K562 (cell line): ENCODE results near the gene USP8. TPM values are rescaled to one million over a fixed set of nuclear protein-coding genes. Genes with fewer than 3 reads are reported as not detected.

Source experiments
- CBFA2T2 ChIP-seq: fragments of 450-650 bp; conservative IDR thresholded peaks from 2 replicates; pipeline ENCODE4 v1.6.1; 2017; ENCODE audit warnings: mild to moderate bottlenecking
- CREB1 ChIP-seq, 2 experiments: sonication (generic) in 1 of 2; formaldehyde crosslinking in 1 of 2; IDR thresholded peaks; 2 replicates each; pipeline versions ENCODE4 v1.6.1 to v1.8.0; 2012 to 2022; ENCODE audit warnings: inconsistent platforms in 1 of 2, mild to moderate bottlenecking in 1 of 2, missing genetic modification reagents in 1 of 2, moderate library complexity in 1 of 2
- ELF1 ChIP-seq: fragments of 200-800 bp; sonication (Bioruptor generic); IDR thresholded peaks from 2 replicates; pipeline ENCODE4 v1.6.1; 2016; ENCODE audit warnings: missing genetic modification characterization, missing compliant biosample characterization
- ELK3 ChIP-seq: fragments of 450-650 bp; formaldehyde crosslinking; IDR thresholded peaks from 2 replicates; pipeline ENCODE4 v1.4.0; 2020; ENCODE audit warnings: mild to moderate bottlenecking
- HINFP ChIP-seq: fragments of 450-650 bp; conservative IDR thresholded peaks from 2 replicates; pipeline ENCODE4 v1.6.1; 2016; ENCODE audit warnings: missing genetic modification characterization, low read depth, mild to moderate bottlenecking, control low read depth, missing compliant biosample characterization
- MIER1 ChIP-seq: fragments of 450-650 bp; IDR thresholded peaks from 2 replicates; pipeline ENCODE4 v1.6.1; 2016; ENCODE audit warnings: antibody characterized with exemption, mild to moderate bottlenecking, low read depth
- NFE2 ChIP-seq: IDR thresholded peaks from 2 replicates; pipeline ENCODE4 v1.6.1; 2014; ENCODE audit warnings: antibody characterized with exemption, low read depth
- NFE2L1 ChIP-seq: fragments of 450-650 bp; IDR thresholded peaks from 2 replicates; pipeline ENCODE4 v1.6.1; 2016; ENCODE audit warnings: missing genetic modification characterization, low read depth, mild to moderate bottlenecking, missing compliant biosample characterization, moderate library complexity, borderline replicate concordance
- NKRF ChIP-seq: fragments of 450-650 bp; IDR thresholded peaks from 2 replicates; pipeline ENCODE4 v1.6.1; 2016; ENCODE audit warnings: borderline replicate concordance
- NRF1 ChIP-seq, 2 experiments: fragments of 450-650 bp; IDR thresholded peaks in 1 of 2; conservative IDR thresholded peaks in 1 of 2; 2 replicates each; pipeline ENCODE4 v1.6.1; 2014; ENCODE audit warnings: mild to moderate bottlenecking in 2 of 2
- POLR2G ChIP-seq: fragments of 200-400 bp; formaldehyde crosslinking; IDR thresholded peaks from 2 replicates; pipeline ENCODE4 v1.6.1; 2017; ENCODE audit warnings: low read depth, mild to moderate bottlenecking, antibody characterized with exemption, low read length, moderate library complexity
- POLR3G ChIP-seq: IDR thresholded peaks from 2 replicates; pipeline ENCODE4 v1.6.1; 2011; ENCODE audit not compliant: insufficient read length, insufficient replicate concordance; ENCODE audit errors: extremely low read depth
- SMARCE1 ChIP-seq: fragments of 450-650 bp; IDR thresholded peaks from 2 replicates; pipeline ENCODE4 v1.7.1; 2016; ENCODE audit warnings: mild to moderate bottlenecking
- SNRNP70 ChIP-seq: fragments of 200-400 bp; formaldehyde crosslinking; optimal IDR thresholded peaks from 2 replicates; pipeline ENCODE3; 2017; ENCODE audit warnings: low read depth, low read length
- ZNF512 ChIP-seq: IDR thresholded peaks from 2 replicates; pipeline ENCODE4 v1.6.1; 2016; ENCODE audit warnings: missing genetic modification characterization, missing compliant biosample characterization
- ZNF76 ChIP-seq: fragments of 250-450 bp; sonication (Bioruptor Pico); IDR thresholded peaks from 2 replicates; pipeline ENCODE4 v1.4.0; 2020; ENCODE audit warnings: mild to moderate bottlenecking, moderate library complexity, borderline replicate concordance
- polyA plus RNA-seq, 8 experiments: library from polyadenylated mRNA; depleted of rRNA in 4 of 8; stranded (reverse) in 5 of 8; unstranded in 3 of 8; fragments of >200 nt; fragmentation: Nextera tagmentation in 2 of 8; fragmentation: Illumina TruSeq in 1 of 8; extraction: Ambion mirVana in 2 of 8; extraction: Trizol in 1 of 8; gene quantifications; 2 replicates each; pipeline versions ENCODE4 v1.2.1 to v1.2.3, GENCODE V29; 2011 to 2014; ENCODE audit warnings: inconsistent platforms in 1 of 8, missing spikeins in 1 of 8
- total RNA-seq, 7 experiments: library from RNA; depleted of rRNA in 6 of 7; stranded (reverse); fragments of >200 nt in 6 of 7; fragmentation: Illumina TruSeq in 2 of 7; extraction: Trizol in 2 of 7; gene quantifications; 2 replicates each; pipeline versions ENCODE4 v1.2.1 to v1.2.3, GENCODE V29; 2011 to 2021; ENCODE audit warnings: low replicate concordance in 1 of 7

The USP8 gene
- total and polyA plus RNA-seq, 9 of the 15 experiments (the other 6 are each of a cell fraction or from before 2014, with no cell fraction given) = 35.1 to 58.4 (median 46.1) TPM

- no peak for TF ChIP-seq ZNF512 (tag)
- TF ChIP-seq ELK3 (CRISPR knock-in tag) = no peak
- TF ChIP-seq NRF1 (conservative IDR thresholded peaks at IDR 0.05 in 1 of 2, IDR thresholded peaks at IDR 0.05 in 1 of 2) = no peak
- no peak for TF ChIP-seq CREB1 (IDR thresholded peaks at IDR 0.05)
- TF ChIP-seq CREB1 (CRISPR knock-in tag; IDR thresholded peaks at IDR 0.05) = no peak
- TF ChIP-seq MIER1 = no peak
- no peak for TF ChIP-seq ELF1 (tag)
- TF ChIP-seq NKRF = no peak
- no peak for TF ChIP-seq SNRNP70
- TF ChIP-seq POLR3G = no peak
- peak; percentile 73; the same call in 1 of the 2 replicates for TF ChIP-seq NFE2L1 (tag)
- no peak for TF ChIP-seq CBFA2T2
- TF ChIP-seq SMARCE1 = no peak
- TF ChIP-seq ZNF76 = no peak
- no peak for TF ChIP-seq HINFP (tag)
- peak; percentile 72 for TF ChIP-seq NFE2
- TF ChIP-seq POLR2G = no peak
Measured at GRCh38 chr15:50380089-50380488, 44.1 kb upstream of the USP8 start (continued).
